Neural cell (in vitro differentiated cells): Measurements from ENCODE around the gene FOXD2. TPM values are rescaled to one million over a fixed set of nuclear protein-coding genes. Genes with fewer than 3 reads are reported as not detected.

Experiments
- H2AFZ ChIP-seq: fragments of 200-600, 300-800 bp; sonication (generic), shearing (Covaris generic); 2 replicates; pipeline ENCODE4 v1.6.0; 2014; ENCODE audit warnings: low read depth, mild to moderate bottlenecking, antibody characterized with exemption, low read length, moderate library complexity
- H3F3A ChIP-seq: fragments of 200-600 bp; shearing (Covaris generic); 2 replicates; pipeline ENCODE4 v1.6.1; 2016; ENCODE audit warnings: mild to moderate bottlenecking, moderate library complexity, mixed read lengths, antibody characterized with exemption, low read length; ENCODE audit not compliant: insufficient read depth, poor library complexity, severe bottlenecking
- H3K27ac ChIP-seq: fragments of 200-600, 300-800 bp; sonication (generic), shearing (Covaris generic); 2 replicates; pipeline ENCODE4 v1.5.1; 2014; ENCODE audit warnings: mild to moderate bottlenecking, low read length, moderate library complexity
- H3K27me3 ChIP-seq: fragments of 300-800, 200-600 bp; sonication (generic), shearing (Covaris generic); 2 replicates; pipeline ENCODE4 v1.6.0; 2014; ENCODE audit warnings: mild to moderate bottlenecking, low read depth, low read length, moderate library complexity; ENCODE audit not compliant: insufficient read depth
- H3K36me3 ChIP-seq: fragments of 300-800, 200-600 bp; sonication (generic), shearing (Covaris generic); 2 replicates; pipeline ENCODE4 v1.5.1; 2014; ENCODE audit warnings: mild to moderate bottlenecking, antibody characterized with exemption, low read length, moderate library complexity; ENCODE audit not compliant: insufficient read depth
- H3K4me2 ChIP-seq: fragments of 300-800, 200-600 bp; sonication (generic), shearing (Covaris generic); 2 replicates; pipeline ENCODE4 v1.6.0; 2014; ENCODE audit warnings: mild to moderate bottlenecking, low read length
- H3K4me3 ChIP-seq: fragments of 300-800, 200-600 bp; sonication (generic), shearing (Covaris generic); 2 replicates; pipeline ENCODE4 v1.5.1; 2014; ENCODE audit warnings: mild to moderate bottlenecking, low read length, moderate library complexity
- H3K79me2 ChIP-seq: fragments of 200-600 bp; shearing (Covaris generic); replicated peaks from 2 replicates; pipeline ENCODE4 v1.6.0; 2014; ENCODE audit warnings: mild to moderate bottlenecking, low read length, moderate library complexity; ENCODE audit not compliant: insufficient read depth
- H3K9ac ChIP-seq: fragments of 300-800, 200-600 bp; sonication (generic), shearing (Covaris generic); 2 replicates; pipeline ENCODE4 v1.6.1; 2016; ENCODE audit warnings: mild to moderate bottlenecking, low read length, mixed read lengths
- H3K9me2 ChIP-seq: fragments of 200-600 bp; shearing (Covaris generic); 2 replicates; pipeline ENCODE4 v1.6.1; 2016; ENCODE audit warnings: mild to moderate bottlenecking, low read length, mixed read lengths; ENCODE audit not compliant: insufficient read depth
- H3K9me3 ChIP-seq: fragments of 200-600, 300-800 bp; sonication (generic), shearing (Covaris generic); 2 replicates; pipeline ENCODE4 v1.6.1; 2016; ENCODE audit warnings: mild to moderate bottlenecking, mixed run types, low read length, moderate library complexity, mixed read lengths
- H4K20me1 ChIP-seq: fragments of 200-600 bp; shearing (Covaris generic); 2 replicates; pipeline ENCODE4 v1.6.1; 2016; ENCODE audit warnings: mild to moderate bottlenecking, mixed run types; ENCODE audit not compliant: insufficient read depth
- CTCF ChIP-seq: fragments of 450-650 bp; IDR thresholded peaks from 2 replicates; pipeline ENCODE4 v1.5.1; 2014; ENCODE audit warnings: antibody characterized with exemption, mild to moderate bottlenecking, moderate library complexity; ENCODE audit not compliant: poor library complexity, severe bottlenecking
- EP300 ChIP-seq: fragments of 450-650 bp; conservative IDR thresholded peaks from 2 replicates; pipeline ENCODE4 v1.6.1; 2014; ENCODE audit warnings: antibody characterized with exemption, mild to moderate bottlenecking, moderate library complexity; ENCODE audit not compliant: poor library complexity, severe bottlenecking
- EZH2 ChIP-seq: fragments of 200-600, 300-800 bp; shearing (Covaris generic), sonication (generic); IDR thresholded peaks from 2 replicates; pipeline ENCODE4 v1.6.1; 2014; ENCODE audit warnings: antibody characterized with exemption, low read length, borderline replicate concordance, mild to moderate bottlenecking; ENCODE audit not compliant: insufficient read depth, poor library complexity, severe bottlenecking
- POLR2AphosphoS5 ChIP-seq: IDR thresholded peaks from 2 replicates; pipeline ENCODE4 v1.6.1; 2012
- RAD21 ChIP-seq: fragments of 450-650 bp; conservative IDR thresholded peaks from 2 replicates; pipeline ENCODE4 v1.6.1; 2014; ENCODE audit warnings: antibody characterized with exemption, mild to moderate bottlenecking, moderate library complexity
- REST ChIP-seq: IDR thresholded peaks from 2 replicates; pipeline ENCODE4 v1.6.1; 2012; ENCODE audit warnings: borderline replicate concordance
- SMC3 ChIP-seq: fragments of 450-650 bp; conservative IDR thresholded peaks from 2 replicates; pipeline ENCODE4 v1.6.1; 2014; ENCODE audit warnings: antibody characterized with exemption, mild to moderate bottlenecking, moderate library complexity; ENCODE audit not compliant: poor library complexity
- polyA minus RNA-seq: library from RNA; depleted of rRNA, polyadenylated mRNA; stranded (reverse); fragments of >200 nt; gene quantifications from 2 replicates; pipeline ENCODE4 v1.2.3, GENCODE V29; 2014
- polyA plus RNA-seq: library from polyadenylated mRNA; depleted of rRNA; stranded (reverse); fragments of >200 nt; gene quantifications from 2 replicates; pipeline ENCODE4 v1.2.3, GENCODE V29; 2014

FOXD2 gene
- polyA plus RNA-seq (0.06 TPM in 1 of 2 replicates, not detected in the other), polyA minus RNA-seq (not detected in 2 replicates)

GRCh38 chr1:47437447-47438164 is at the start of gene FOXD2:
TSS of gene FOXD2 (plus strand) at chr1:47438044. CDS start at chr1:47438136, 92 bp downstream.
- no peaks in the 10 kb centered on the region for H3F3A ChIP-seq
- H4K20me1 ChIP-seq: no peaks in the 10 kb centered on the region
- TF ChIP-seq RAD21 (peak; percentile 29), POLR2AphosphoS5 (no peak), CTCF (peak; percentile 73), REST (no peak), SMC3 (peak; percentile 61), EZH2 (peak; percentile 89)
- no peak within 1 kb of the TSS for H3K27ac ChIP-seq
- H3K4me3 ChIP-seq: peak within 1 kb of the TSS; percentile 60
- H3K9me3 ChIP-seq: no peaks in the 10 kb centered on the region
- H3K79me2 ChIP-seq: no peaks in the 10 kb centered on the region
- H3K9ac ChIP-seq: no peak within 1 kb of the TSS
- peaks cover 99% of the 10 kb centered on the region for H3K27me3 ChIP-seq
- H3K9me2 ChIP-seq: no peaks in the 10 kb centered on the region
- no peaks in the 10 kb centered on the region for H3K36me3 ChIP-seq
- H3K4me2 ChIP-seq: no peak within 1 kb of the TSS
- no peak within 1 kb of the TSS for H2AFZ ChIP-seq

- Histone ChIP-seq H3K4me2 (no peak overlapping the region), H3K36me3 (no peaks in the 10 kb centered on the region), H3K79me2 (no peaks in the 10 kb centered on the region), H4K20me1 (no peaks in the 10 kb centered on the region), H3K9ac (no peak overlapping the region), H3K27me3 (no peaks in the 10 kb centered on the region), H3K4me3 (no peak overlapping the region), H3K9me2 (no peaks in the 10 kb centered on the region), H2AFZ (no peak overlapping the region), H3K9me3 (no peaks in the 10 kb centered on the region), H3K27ac (no peak overlapping the region), H3F3A (no peaks in the 10 kb centered on the region)
- TF ChIP-seq POLR2AphosphoS5: peak; percentile 2
- TF ChIP-seq REST: no peak
- no peak for TF ChIP-seq EP300
- TF ChIP-seq RAD21: peak; percentile 59
- TF ChIP-seq SMC3: peak; percentile 55
- peak; percentile 60 for TF ChIP-seq CTCF
Observed at GRCh38 chr1:47388891-47389238, 49.0 kb upstream of the FOXD2 start.
